CD4-positive, alpha-beta T cell treated with Interleukin-4 for 1 hour (primary cell): ENCODE measurements around the gene NRBP1.

Source experiments
- DNase-seq, 2 donors: peaks; one replicate each; pipeline ENCODE4 v3.0.0-alpha.2; 2020 to 2022

Gene NRBP1

GRCh38 chr2:27428213-27428977, at the start of gene NRBP1:
Gene NRBP1 (plus strand): TSS chr2:27428631. CDS start chr2:27433274, 4,643 bp downstream.
- DNase-seq = peak; percentile 86 to 89

GRCh38 chr2:27378809-27379290, 49.6 kb upstream of the NRBP1 start:
- DNase-seq = no peak

GRCh38 chr2:27379383-27379835, 49.0 kb upstream of the NRBP1 start:
- DNase-seq = no peak

DNA sequence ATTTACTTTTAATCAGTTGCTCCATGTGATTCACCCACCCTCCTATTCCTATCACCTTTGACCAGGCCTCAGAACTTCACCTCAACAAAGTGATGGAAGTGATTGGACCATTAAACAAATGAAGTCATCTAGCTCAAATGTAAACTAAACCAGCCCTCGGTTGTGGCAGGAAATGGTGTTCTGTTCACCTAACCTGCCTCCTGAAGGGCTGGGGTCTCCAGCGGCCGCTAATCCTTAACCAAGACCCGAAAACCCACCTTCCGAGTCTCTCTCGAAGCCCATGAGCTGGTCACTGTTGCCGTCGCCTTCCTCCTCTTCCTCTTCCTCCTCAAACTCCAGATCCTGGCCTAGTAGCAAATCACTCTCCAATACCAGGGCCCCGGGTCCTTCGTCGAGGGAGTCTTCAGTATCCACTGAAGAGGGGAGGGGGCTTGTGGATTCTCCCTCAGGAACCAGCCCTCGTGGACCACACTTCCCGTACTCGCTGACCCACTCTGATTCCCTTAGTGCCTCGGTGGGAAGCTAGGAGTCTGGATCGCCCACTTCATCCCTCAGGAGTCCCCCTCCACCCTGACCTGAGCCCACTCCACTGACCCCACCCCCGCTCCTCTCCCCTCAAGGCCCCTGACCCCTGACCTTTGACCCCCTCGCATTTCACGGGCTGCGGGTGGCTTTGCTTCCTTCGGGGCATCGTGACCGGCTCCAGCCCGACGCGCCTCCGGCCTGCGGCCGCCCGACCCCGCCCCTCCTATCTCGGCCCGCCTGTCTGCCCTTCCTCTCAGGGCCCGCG, 48.4 kb upstream of the NRBP1 start:
- peak; percentile 50 to 58 for DNase-seq

GRCh38 chr2:27380626-27381545, 47.5 kb upstream of the NRBP1 start, which contains the start of gene ZNF513:
Gene ZNF513 (minus strand): TSS chr2:27380734. CDS start chr2:27380526, 208 bp downstream.
- DNase-seq = peak; percentile 90 to 91

- DNase-seq = no peak
Observed at GRCh38 chr2:27381577-27382181, 46.8 kb upstream of the NRBP1 start.

- peak in 1 of 2 donors; percentile 74 for DNase-seq
Observed at GRCh38 chr2:27390822-27391679, 37.4 kb upstream of the NRBP1 start.

- DNase-seq = no peak
Observed at GRCh38 chr2:27393225-27393624, 35.2 kb upstream of the NRBP1 start.

DNA sequence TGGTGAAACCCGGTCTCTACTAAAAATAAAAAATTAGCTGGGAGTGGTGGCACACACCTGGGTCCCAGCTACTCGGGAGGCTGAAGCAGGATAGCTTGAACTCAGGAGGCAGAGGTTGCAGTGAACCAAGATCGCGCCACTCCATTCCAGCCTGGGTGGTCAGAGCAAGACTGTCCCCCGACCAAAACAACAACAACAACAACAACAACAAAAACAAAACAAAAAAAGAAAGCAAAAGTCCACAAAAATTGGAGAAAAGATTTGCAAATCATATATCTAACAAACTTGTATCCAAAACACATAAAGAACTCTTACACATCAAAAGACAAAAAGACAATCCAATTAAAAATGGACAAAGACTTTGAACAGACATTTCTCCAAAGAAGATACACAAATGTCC, 29.5 kb upstream of the NRBP1 start:
- DNase-seq = no peak

GRCh38 chr2:27400348-27401135, 27.9 kb upstream of the NRBP1 start:
- DNase-seq = no peak

GRCh38 chr2:27407798-27408491, 20.5 kb upstream of the NRBP1 start:
- DNase-seq = no peak

- DNase-seq = no peak
Observed at GRCh38 chr2:27408601-27409320, 19.7 kb upstream of the NRBP1 start.

DNA sequence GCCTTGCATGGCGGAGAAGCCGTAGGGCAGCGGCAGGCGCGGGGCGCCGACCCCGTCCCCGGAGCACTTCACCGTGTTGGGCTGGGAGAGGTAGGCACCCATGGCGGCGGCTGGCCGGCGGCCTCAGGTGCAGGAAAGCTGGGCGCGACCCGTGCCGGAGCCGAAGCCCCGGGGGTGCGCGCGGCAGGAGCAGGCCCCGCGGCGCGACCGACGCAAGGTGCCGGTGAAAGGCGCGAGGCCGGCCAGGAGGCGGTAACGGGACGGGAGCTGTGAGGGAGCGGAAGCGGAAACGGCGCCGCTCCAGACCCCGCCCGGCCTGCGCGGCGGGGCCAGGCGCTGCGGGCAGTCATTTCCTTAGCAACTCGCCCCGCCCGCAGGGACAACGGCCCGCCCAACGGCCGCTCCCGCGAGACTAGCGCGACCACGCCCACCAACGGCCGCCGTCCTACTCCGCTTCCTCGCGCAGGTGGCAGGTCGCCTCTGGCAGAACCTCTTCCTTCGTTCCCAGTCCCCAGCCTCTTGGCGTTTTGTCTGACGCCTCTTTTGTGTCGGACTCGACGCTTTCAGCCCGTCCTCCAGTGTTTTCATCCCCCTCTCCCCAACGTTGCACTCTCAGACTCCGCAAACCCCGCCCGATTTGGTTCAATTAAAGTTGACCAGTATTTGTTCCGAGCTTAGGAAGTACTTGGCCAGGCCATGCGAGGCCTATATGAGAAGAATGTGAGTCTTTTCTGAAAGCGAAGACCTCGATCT, 18.9 kb upstream of the NRBP1 start, which contains the start of gene PPM1G:
Gene PPM1G, minus strand, starts transcription at position 271 of the 753 bp plus-strand sequence. Its CDS starts 169 bp downstream, at position 102.
- peak; percentile 95 for DNase-seq

GRCh38 chr2:27412419-27413152, 15.8 kb upstream of the NRBP1 start:
- DNase-seq = no peak

- no peak for DNase-seq
Observed at GRCh38 chr2:27416151-27416550, 12.3 kb upstream of the NRBP1 start.

GRCh38 chr2:27420996-27421395, 7.4 kb upstream of the NRBP1 start:
- no peak for DNase-seq

- no peak for DNase-seq
Observed at GRCh38 chr2:27421660-27422250, 6.7 kb upstream of the NRBP1 start.
